K562 (cell line): ENCODE data around the gene AKT2. TPM values are rescaled to one million over a fixed set of nuclear protein-coding genes. Genes with fewer than 3 reads are reported as not detected.

Experiments
- CHCHD3 ChIP-seq: fragments of 250-450 bp; sonication (Bioruptor Pico); IDR thresholded peaks from 2 replicates; pipeline ENCODE4 v2.1.2; 2022; ENCODE audit warnings: mild to moderate bottlenecking
- ESRRA ChIP-seq: fragments of 450-650 bp; IDR thresholded peaks from 2 replicates; pipeline ENCODE4 v1.6.1; 2014; ENCODE audit warnings: low read depth, mild to moderate bottlenecking, moderate library complexity, borderline replicate concordance
- HMG20B ChIP-seq: fragments of 250-450 bp; sonication (Bioruptor Pico); IDR thresholded peaks from 2 replicates; pipeline ENCODE4 v1.5.0; 2021; ENCODE audit warnings: mild to moderate bottlenecking
- HNRNPLL ChIP-seq: fragments of 200-400 bp; formaldehyde crosslinking; IDR thresholded peaks from 2 replicates; pipeline ENCODE4 v1.6.1; 2017; ENCODE audit warnings: low read length, low read depth, mild to moderate bottlenecking; ENCODE audit not compliant: poor library complexity, severe bottlenecking
- ILK ChIP-seq: fragments of 450-650 bp; IDR thresholded peaks from 2 replicates; pipeline ENCODE4 v1.6.1; 2016; ENCODE audit warnings: missing genetic modification characterization, low read depth, mild to moderate bottlenecking, missing compliant biosample characterization, moderate library complexity, borderline replicate concordance
- POLR3G ChIP-seq: IDR thresholded peaks from 2 replicates; pipeline ENCODE4 v1.6.1; 2011; ENCODE audit not compliant: insufficient read length, insufficient replicate concordance; ENCODE audit errors: extremely low read depth
- SAP30 ChIP-seq: fragments of 200-600 bp; sonication (generic); IDR thresholded peaks from 2 replicates; pipeline ENCODE4 v1.6.1; 2012; ENCODE audit warnings: borderline replicate concordance, low read depth, mild to moderate bottlenecking, moderate library complexity, low read length, control low read depth, inconsistent platforms; ENCODE audit not compliant: insufficient read depth, poor library complexity, severe bottlenecking
- SUPT5H ChIP-seq: fragments of 450-650 bp; IDR thresholded peaks from 2 replicates; pipeline ENCODE4 v1.6.1; 2016
- TCF7L2 ChIP-seq: fragments of 150-350 bp; IDR thresholded peaks from 2 replicates; pipeline ENCODE4 v1.6.1; 2016; ENCODE audit warnings: low read depth, mild to moderate bottlenecking, low read length, moderate library complexity
- TRIM24 ChIP-seq, 2 experiments: fragments of 450-650 bp; IDR thresholded peaks; 2 replicates each; pipeline ENCODE4 v1.6.1; 2016
- TSC22D4 ChIP-seq: fragments of 450-650 bp; IDR thresholded peaks from 2 replicates; pipeline ENCODE4 v1.6.1; 2016; ENCODE audit warnings: missing genetic modification characterization, missing biosample characterization, control low read depth
- ZBTB40 ChIP-seq, 2 experiments: fragments of 450-650 bp in 1 of 2; sonication (generic) in 1 of 2; formaldehyde crosslinking in 1 of 2; IDR thresholded peaks; 2 replicates each; pipeline versions ENCODE4 v1.7.1 to v1.9.0; 2016 to 2022; ENCODE audit warnings: inconsistent platforms in 1 of 2, mild to moderate bottlenecking in 1 of 2, missing genetic modification reagents in 1 of 2
- ZNF655 ChIP-seq: fragments of 250-450 bp; sonication (Bioruptor Pico); IDR thresholded peaks from 2 replicates; pipeline ENCODE4 v1.5.0; 2021
- polyA plus RNA-seq, 8 experiments: library from polyadenylated mRNA; depleted of rRNA in 4 of 8; stranded (reverse) in 5 of 8; unstranded in 3 of 8; fragments of >200 nt; fragmentation: Nextera tagmentation in 2 of 8; fragmentation: Illumina TruSeq in 1 of 8; extraction: Ambion mirVana in 2 of 8; extraction: Trizol in 1 of 8; gene quantifications; 2 replicates each; pipeline versions ENCODE4 v1.2.1 to v1.2.3, GENCODE V29; 2011 to 2014; ENCODE audit warnings: inconsistent platforms in 1 of 8, missing spikeins in 1 of 8
- total RNA-seq, 7 experiments: library from RNA; depleted of rRNA in 6 of 7; stranded (reverse); fragments of >200 nt in 6 of 7; fragmentation: Illumina TruSeq in 2 of 7; extraction: Trizol in 2 of 7; gene quantifications; 2 replicates each; pipeline versions ENCODE4 v1.2.1 to v1.2.3, GENCODE V29; 2011 to 2021; ENCODE audit warnings: low replicate concordance in 1 of 7
- TF ChIP-seq, protein P1 (sequence below): sonication (generic); formaldehyde crosslinking; IDR thresholded peaks from 2 replicates; pipeline ENCODE4 v1.8.0; 2022; ENCODE audit warnings: missing genetic modification reagents, mild to moderate bottlenecking, moderate library complexity, borderline replicate concordance

The AKT2 gene
- total and polyA plus RNA-seq, 9 of the 15 experiments (the other 6 are each of a cell fraction or from before 2014, with no cell fraction given) = 1.1 to 132 (median 67.7) TPM

DNA sequence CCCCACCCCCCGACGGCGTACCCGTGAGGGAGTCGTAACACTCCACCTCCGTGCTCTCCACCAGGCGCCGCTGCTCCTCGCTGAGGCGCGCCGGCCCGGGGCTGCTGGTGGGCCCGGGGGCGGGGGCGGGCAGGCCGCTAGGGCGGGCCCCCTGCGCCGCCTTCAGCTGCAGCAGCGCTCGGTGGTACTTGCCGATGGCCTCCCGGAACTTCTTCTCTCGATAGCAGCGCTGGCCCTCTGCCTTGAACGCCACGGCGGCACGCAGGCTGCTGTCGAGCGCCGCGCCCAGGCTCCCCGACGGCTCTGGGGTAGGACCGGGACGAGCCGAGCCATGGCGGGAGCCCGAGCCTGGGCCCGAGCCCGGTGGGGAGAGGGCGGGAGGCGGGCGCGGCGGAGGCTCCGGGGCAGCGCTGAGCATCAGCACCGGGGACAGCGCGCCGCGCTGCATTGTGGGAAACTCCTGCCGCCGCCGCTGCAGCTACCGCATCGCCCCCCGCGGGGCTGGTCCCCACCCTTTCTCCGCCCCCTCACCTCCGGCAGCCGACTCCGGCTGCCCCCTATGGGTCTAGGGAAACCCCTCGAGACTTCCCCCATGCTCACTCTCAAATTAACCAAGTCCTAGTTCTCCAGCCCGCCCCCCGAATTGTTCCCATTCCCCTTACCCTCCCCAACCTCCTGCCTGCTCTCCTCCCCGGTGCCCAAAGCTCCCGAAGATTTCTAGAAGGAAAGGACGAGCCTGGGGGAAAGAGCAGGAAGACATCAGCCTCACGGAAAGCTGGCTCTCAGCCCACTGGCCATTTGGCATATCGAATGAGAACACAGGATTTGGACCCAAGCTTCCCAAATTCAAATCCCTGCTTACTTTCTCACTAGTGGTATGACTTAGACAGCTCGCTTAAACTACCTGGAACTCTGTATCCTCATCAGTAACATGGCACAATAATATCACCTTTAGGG, 66.9 kb downstream of the AKT2 start, which contains the start of gene TTC9B (continued):
- TF ChIP-seq HNRNPLL (no peak), ZNF655 (CRISPR knock-in tag) (no peak), TRIM24 (IDR thresholded peaks at IDR 0.05) (no peak), POLR3G (no peak), TCF7L2 (no peak), ZBTB40 (IDR thresholded peaks at IDR 0.05) (no peak), ZBTB40 (CRISPR knock-in tag; IDR thresholded peaks at IDR 0.05) (no peak), TSC22D4 (no peak), ILK (tag) (no peak), SUPT5H (no peak), SAP30 (no peak), ESRRA (0 out of 2 replicates have a peak, but pooled peaks have one; percentile 16), CHCHD3 (CRISPR knock-in tag) (no peak), HMG20B (no peak)
- TF ChIP-seq, protein P1, sequence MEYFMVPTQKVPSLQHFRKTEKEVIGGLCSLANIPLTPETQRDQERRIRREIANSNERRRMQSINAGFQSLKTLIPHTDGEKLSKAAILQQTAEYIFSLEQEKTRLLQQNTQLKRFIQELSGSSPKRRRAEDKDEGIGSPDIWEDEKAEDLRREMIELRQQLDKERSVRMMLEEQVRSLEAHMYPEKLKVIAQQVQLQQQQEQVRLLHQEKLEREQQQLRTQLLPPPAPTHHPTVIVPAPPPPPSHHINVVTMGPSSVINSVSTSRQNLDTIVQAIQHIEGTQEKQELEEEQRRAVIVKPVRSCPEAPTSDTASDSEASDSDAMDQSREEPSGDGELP (CRISPR knock-in tag) = peak; percentile 24; the same call in 1 of the 2 replicates
